Left lung (tissue), 10 donors: ENCODE measurements around the gene MAEL. TPM values are rescaled to one million over a fixed set of nuclear protein-coding genes. Genes with fewer than 3 reads are reported as not detected.

Source experiments
- ATAC-seq: fragments of 200-7000 bp; cut with Tn5 transposase; one replicate; pipeline ENCODE4 v1.9.1; 2020; ENCODE audit warnings: moderate library complexity
- DNase-seq, 4 donors: peaks; one replicate each; pipeline ENCODE4 v3.0.0-alpha.2; 2013 to 2020
- H3K27ac ChIP-seq, 2 donors: fragments of 200-600 bp; sonication (generic) in 1 of 2; one replicate each; pipeline versions ENCODE4 v1.5.0 to v1.8.0; 2020 to 2021
- H3K27me3 ChIP-seq, 2 donors: fragments of 200-600 bp; sonication (generic) in 1 of 2; one replicate each; pipeline versions ENCODE4 v1.5.0 to v1.8.0; 2020 to 2021
- H3K36me3 ChIP-seq, 2 donors: fragments of 200-600 bp; sonication (generic) in 1 of 2; one replicate each; pipeline versions ENCODE4 v1.5.0 to v1.8.0; 2020 to 2021
- H3K4me1 ChIP-seq, 2 donors: fragments of 200-600 bp; one replicate each; pipeline ENCODE4 v1.8.0; 2021
- H3K4me3 ChIP-seq, 2 donors: fragments of 200-600 bp; sonication (generic) in 1 of 2; one replicate each; pipeline versions ENCODE4 v1.5.0 to v1.8.0; 2020 to 2021; ENCODE audit warnings: mild to moderate bottlenecking in 1 of 2
- H3K9me3 ChIP-seq, 2 donors: fragments of 200-600 bp; sonication (generic) in 1 of 2; one replicate each; pipeline versions ENCODE4 v1.5.0 to v1.8.0; 2020 to 2021
- intact Hi-C, 2 donors: fragments of 100-400 bp; cut with DNase I; formaldehyde crosslinking; loops; one replicate each; pipeline versions ENCODE4 v1.11.2 to v1.14.2; 2022
- polyA plus RNA-seq, 6 donors: library from polyadenylated mRNA; unstranded; fragments of 120-200 nt; gene quantifications; one replicate each; pipeline ENCODE4 v1.2.1, GENCODE V29; 2013; ENCODE audit not compliant: insufficient read length in 6 of 6
- total RNA-seq, 2 donors: library from RNA; stranded (reverse); fragmentation: NEBNext Ultra II Directional; extraction: Animal tissue kit (Norgen Biotek cat#: 25700); gene quantifications; one replicate each; pipeline ENCODE4 v1.2.1, GENCODE V29; 2021
- TF ChIP-seq, protein P1 (sequence below), 2 donors: fragments of 200-600 bp; sonication (generic) in 1 of 2; IDR thresholded peaks; one replicate each; pipeline versions ENCODE4 v1.5.0 to v1.8.0; 2021; ENCODE audit warnings: antibody characterized with exemption in 2 of 2
- donor health status: DM: no; HTN: yes; CAD: no.
- donor health status: DM: no; HTN: no; CAD: no.

The MAEL gene
- total and polyA plus RNA-seq, 8 donors: 0.11 to 0.47 (median 0.25) TPM; not detected in 3

DNA sequence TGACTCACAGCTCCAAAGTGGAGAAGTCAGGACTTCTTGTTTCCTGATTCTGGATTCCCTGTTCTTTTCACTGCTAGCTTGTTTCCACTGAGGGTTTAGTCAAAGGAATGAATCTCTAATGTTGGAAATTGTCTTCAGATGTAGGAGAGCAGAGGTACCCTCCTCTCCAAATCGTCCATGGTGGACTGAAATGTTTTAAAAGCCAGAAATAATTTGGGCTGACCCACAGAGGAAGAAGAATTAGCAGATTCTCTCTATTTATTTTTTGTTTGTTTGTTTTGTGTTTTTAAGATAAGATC is 70.7 kb downstream of the MAEL start:
- Histone ChIP-seq H3K9me3 (no peaks in the 10 kb centered on the region), H3K4me1 (peaks cover 3 to 6% of the 10 kb centered on the region in 2 donors), H3K27ac (no peak overlapping the region), H3K36me3 (no peaks in the 10 kb centered on the region), H3K4me3 (no peak overlapping the region), H3K27me3 (no peaks in the 10 kb centered on the region)
- DNase-seq (no peak), ATAC-seq (no peak)
- intact Hi-C loops: loop anchor here in 1 of 2 donors (5.0 to 10.0 kb wide), 3 partner anchors 152 to 385 kb away; no protein-coding TSS in a partner anchor
- TF ChIP-seq, protein P1, sequence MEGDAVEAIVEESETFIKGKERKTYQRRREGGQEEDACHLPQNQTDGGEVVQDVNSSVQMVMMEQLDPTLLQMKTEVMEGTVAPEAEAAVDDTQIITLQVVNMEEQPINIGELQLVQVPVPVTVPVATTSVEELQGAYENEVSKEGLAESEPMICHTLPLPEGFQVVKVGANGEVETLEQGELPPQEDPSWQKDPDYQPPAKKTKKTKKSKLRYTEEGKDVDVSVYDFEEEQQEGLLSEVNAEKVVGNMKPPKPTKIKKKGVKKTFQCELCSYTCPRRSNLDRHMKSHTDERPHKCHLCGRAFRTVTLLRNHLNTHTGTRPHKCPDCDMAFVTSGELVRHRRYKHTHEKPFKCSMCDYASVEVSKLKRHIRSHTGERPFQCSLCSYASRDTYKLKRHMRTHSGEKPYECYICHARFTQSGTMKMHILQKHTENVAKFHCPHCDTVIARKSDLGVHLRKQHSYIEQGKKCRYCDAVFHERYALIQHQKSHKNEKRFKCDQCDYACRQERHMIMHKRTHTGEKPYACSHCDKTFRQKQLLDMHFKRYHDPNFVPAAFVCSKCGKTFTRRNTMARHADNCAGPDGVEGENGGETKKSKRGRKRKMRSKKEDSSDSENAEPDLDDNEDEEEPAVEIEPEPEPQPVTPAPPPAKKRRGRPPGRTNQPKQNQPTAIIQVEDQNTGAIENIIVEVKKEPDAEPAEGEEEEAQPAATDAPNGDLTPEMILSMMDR (IDR thresholded peaks at IDR 0.05): no peak

- TF ChIP-seq, protein P1 (IDR thresholded peaks at IDR 0.05): no peak
- Histone ChIP-seq H3K36me3 (no peaks in the 10 kb centered on the region), H3K4me1 (peaks cover 3 to 6% of the 10 kb centered on the region in 2 donors), H3K4me3 (no peak overlapping the region), H3K9me3 (no peaks in the 10 kb centered on the region), H3K27me3 (no peaks in the 10 kb centered on the region), H3K27ac (no peak overlapping the region)
- DNase-seq (no peak), ATAC-seq (no peak)
- intact Hi-C loops: loop anchor here in 1 of 2 donors (10.0 kb wide), 2 partner anchors 154 to 384 kb away; no protein-coding TSS in a partner anchor
These were observed 71.3 kb downstream of the MAEL start for GRCh38 chr1:167060141-167061072.

DNA sequence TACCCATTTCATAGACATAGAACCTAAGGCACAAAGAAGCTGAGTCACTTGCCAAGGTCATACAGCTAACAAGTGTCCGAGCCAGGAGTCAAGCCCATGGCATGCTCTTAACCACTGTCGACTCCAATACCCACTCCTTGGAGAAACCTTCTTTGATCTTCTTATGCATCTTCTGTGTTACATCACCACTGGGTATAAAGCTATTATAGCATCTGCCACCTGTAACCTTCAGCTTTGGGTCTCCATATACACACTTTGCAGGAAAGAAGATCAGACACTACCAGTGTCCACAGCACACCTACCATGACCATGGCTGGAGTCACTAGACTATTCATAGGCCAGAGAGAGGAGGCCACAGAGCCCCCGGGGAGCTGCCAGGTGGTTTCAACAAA is 72.0 kb downstream of the MAEL start:
- no peaks in the 10 kb centered on the region for H3K36me3 ChIP-seq
- no peak for DNase-seq
- no peak overlapping the region for H3K4me3 ChIP-seq
- ATAC-seq: no peak
- no peaks in the 10 kb centered on the region for H3K27me3 ChIP-seq
- peaks cover 3 to 6% of the 10 kb centered on the region in 2 donors for H3K4me1 ChIP-seq
- intact Hi-C loops: loop anchor here in 1 of 2 donors (10.0 kb wide), 2 partner anchors 154 to 384 kb away; no protein-coding TSS in a partner anchor
- H3K27ac ChIP-seq: no peak overlapping the region
- no peaks in the 10 kb centered on the region for H3K9me3 ChIP-seq
- TF ChIP-seq, protein P1 (IDR thresholded peaks at IDR 0.05): no peak

DNA sequence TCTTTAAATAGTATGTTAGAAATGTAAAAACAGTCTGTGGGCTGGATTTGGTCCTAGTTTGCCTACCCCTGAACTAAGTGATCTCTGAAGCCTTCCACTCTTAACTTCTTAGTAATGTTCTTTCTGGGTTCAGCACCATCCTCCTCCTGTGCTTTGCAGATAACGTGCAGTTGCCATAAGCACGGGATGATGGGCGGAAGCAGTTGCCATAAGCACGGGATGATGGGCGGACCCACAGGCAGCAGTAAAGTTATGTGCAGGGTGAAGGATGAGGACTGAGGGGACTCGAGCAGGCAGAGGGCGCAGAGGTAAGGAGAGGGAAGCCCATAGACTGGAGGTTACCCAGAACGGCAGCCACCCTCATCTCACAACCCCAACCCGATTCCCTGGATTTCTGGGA is 75.5 kb downstream of the MAEL start:
- intact Hi-C loops: loop anchor here in 1 of 2 donors (10.0 kb wide), 2 partner anchors 150 to 380 kb away; no protein-coding TSS in a partner anchor
- Histone ChIP-seq H3K4me3 (no peak overlapping the region), H3K27me3 (no peaks in the 10 kb centered on the region), H3K27ac (no peak overlapping the region), H3K36me3 (no peaks in the 10 kb centered on the region), H3K4me1 (peaks cover 3 to 7% of the 10 kb centered on the region in 2 donors), H3K9me3 (no peaks in the 10 kb centered on the region)
- TF ChIP-seq, protein P1 (IDR thresholded peaks at IDR 0.05): no peak
- ATAC-seq (no peak), DNase-seq (no peak)

DNA sequence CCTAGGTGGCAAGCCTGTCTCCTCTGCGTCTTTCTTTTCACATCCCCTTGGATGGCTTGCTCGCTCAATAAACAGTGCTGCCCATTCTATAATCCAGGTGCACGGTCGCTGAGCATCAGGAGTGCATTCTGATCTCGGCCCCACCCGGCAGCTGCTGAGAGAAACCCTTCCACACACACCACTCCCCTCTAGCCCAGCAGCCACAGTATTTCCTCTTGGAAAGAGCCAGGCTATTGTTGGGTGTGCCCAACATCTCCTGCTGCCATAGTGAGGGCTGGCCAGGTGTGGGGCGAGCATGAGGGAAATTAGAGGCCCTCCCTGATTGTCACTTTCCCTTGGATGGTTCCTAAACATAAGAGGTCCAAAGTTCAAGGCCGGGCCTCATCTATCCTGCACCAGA is 76.4 kb downstream of the MAEL start:
- Histone ChIP-seq H3K4me3 (no peak overlapping the region), H3K4me1 (peaks cover 3 to 7% of the 10 kb centered on the region in 2 donors), H3K9me3 (no peaks in the 10 kb centered on the region), H3K27ac (no peak overlapping the region), H3K27me3 (no peaks in the 10 kb centered on the region), H3K36me3 (no peaks in the 10 kb centered on the region)
- intact Hi-C loops: loop anchor here in 1 of 2 donors (10.0 kb wide), 2 partner anchors 149 to 379 kb away; no protein-coding TSS in a partner anchor
- TF ChIP-seq, protein P1 (IDR thresholded peaks at IDR 0.05): no peak
- DNase-seq (no peak), ATAC-seq (no peak)
